HG03064 (cell line): ENCODE results near the gene SORL1.
A peak's percentile ranks its signal among the peaks of the same experiment; 100 is the strongest.

ENCODE experiments used
- ATAC-seq: cut with Tn5 transposase; IDR thresholded peaks from one replicate; pipeline ENCODE4 v1.9.1; 2021; ENCODE audit warnings: low read depth; ENCODE audit not compliant: unreplicated experiment

The SORL1 gene

GRCh38 chr11:121556937-121557336, 104.8 kb downstream of the SORL1 start:
- no peak for ATAC-seq

GRCh38 chr11:121557348-121557747, 105.2 kb downstream of the SORL1 start:
- ATAC-seq = peak; percentile 91

- ATAC-seq = no peak
These were observed 107.6 kb downstream of the SORL1 start for GRCh38 chr11:121559606-121560200.

GRCh38 chr11:121560236-121560635, 108.1 kb downstream of the SORL1 start:
- ATAC-seq = no peak

GRCh38 chr11:121561240-121561639, 109.1 kb downstream of the SORL1 start:
- no peak for ATAC-seq

GRCh38 chr11:121561716-121562115, 109.6 kb downstream of the SORL1 start:
- no peak for ATAC-seq

- ATAC-seq = no peak
These were observed 110.9 kb downstream of the SORL1 start for GRCh38 chr11:121563003-121563402.

GRCh38 chr11:121563900-121564822, 112.0 kb downstream of the SORL1 start:
- ATAC-seq = no peak

GRCh38 chr11:121564948-121565684, 113.0 kb downstream of the SORL1 start:
- ATAC-seq = no peak

GRCh38 chr11:121566279-121567168, 114.4 kb downstream of the SORL1 start:
- no peak for ATAC-seq

- ATAC-seq = no peak
These were observed 115.9 kb downstream of the SORL1 start for GRCh38 chr11:121567995-121568394.

GRCh38 chr11:121569332-121570299, 117.5 kb downstream of the SORL1 start:
- peak; percentile 96 for ATAC-seq

- no peak for ATAC-seq
These were observed 118.3 kb downstream of the SORL1 start for GRCh38 chr11:121570453-121570852.

- no peak for ATAC-seq
These were observed 119.4 kb downstream of the SORL1 start for GRCh38 chr11:121571506-121571905.

- no peak for ATAC-seq
These were observed 120.5 kb downstream of the SORL1 start for GRCh38 chr11:121572571-121573059.

- ATAC-seq = no peak
These were observed 122.7 kb downstream of the SORL1 start for GRCh38 chr11:121574801-121575200.

- ATAC-seq = peak; percentile 55
These were observed 123.3 kb downstream of the SORL1 start for GRCh38 chr11:121575250-121575962.

- ATAC-seq = peak; percentile 20
These were observed 123.8 kb downstream of the SORL1 start for GRCh38 chr11:121575963-121576290.
